DND-41 (cell line): ENCODE results near the gene IRX5.

Experiments
- ATAC-seq: fragments of 200-7000 bp; cut with Tn5 transposase; 3 replicates; pipeline ENCODE4 v1.9.1; 2021; ENCODE audit warnings: low read depth; ENCODE audit not compliant: insufficient read depth
- DNase-seq: peaks from one replicate; pipeline ENCODE4 v3.0.0-alpha.2; 2020
- H2AFZ ChIP-seq: 2 replicates; pipeline ENCODE4 v1.6.0; 2012; ENCODE audit warnings: low read depth, low read length
- H3K27ac ChIP-seq: 2 replicates; pipeline ENCODE4 v1.5.1; 2012; ENCODE audit warnings: low read length, inconsistent platforms
- H3K27me3 ChIP-seq: fragments of 200-600 bp; sonication (generic); 2 replicates; pipeline ENCODE4 v1.6.0; 2012; ENCODE audit warnings: low read length, mild to moderate bottlenecking, inconsistent platforms; ENCODE audit not compliant: insufficient read depth, poor library complexity
- H3K36me3 ChIP-seq: 2 replicates; pipeline ENCODE4 v1.5.1; 2012; ENCODE audit warnings: low read length, inconsistent platforms; ENCODE audit not compliant: insufficient read depth
- H3K4me1 ChIP-seq: 2 replicates; pipeline ENCODE4 v1.5.1; 2012; ENCODE audit warnings: mild to moderate bottlenecking, low read length; ENCODE audit not compliant: insufficient read depth
- H3K4me2 ChIP-seq: 2 replicates; pipeline ENCODE4 v1.6.0; 2012; ENCODE audit warnings: mild to moderate bottlenecking, moderate library complexity, low read length, inconsistent platforms; ENCODE audit not compliant: insufficient read depth
- H3K4me3 ChIP-seq, 2 experiments: fragments of 200-600 bp in 1 of 2; shearing (Covaris generic) in 1 of 2; 2 replicates each; pipeline ENCODE4 v1.5.1; 2012 to 2016; ENCODE audit warnings: inconsistent platforms in 2 of 2, low read length in 2 of 2, mild to moderate bottlenecking in 2 of 2, low read depth in 1 of 2, moderate library complexity in 1 of 2
- H3K79me2 ChIP-seq: 2 replicates; pipeline ENCODE4 v1.6.0; 2012; ENCODE audit warnings: low read length, inconsistent platforms; ENCODE audit not compliant: insufficient read depth
- H3K9ac ChIP-seq: 2 replicates; pipeline ENCODE4 v1.6.0; 2012; ENCODE audit warnings: low read depth, mild to moderate bottlenecking, inconsistent platforms, low read length, moderate library complexity
- H3K9me3 ChIP-seq: 2 replicates; pipeline ENCODE4 v1.5.1; 2012; ENCODE audit warnings: low read length, moderate library complexity, mild to moderate bottlenecking, inconsistent platforms; ENCODE audit not compliant: insufficient read depth, severe bottlenecking
- H4K20me1 ChIP-seq: 2 replicates; pipeline ENCODE4 v1.6.0; 2012; ENCODE audit warnings: low read length; ENCODE audit not compliant: insufficient read depth
- EZH2 ChIP-seq: IDR thresholded peaks from 3 replicates; pipeline ENCODE4 v1.6.1; 2012; ENCODE audit warnings: borderline replicate concordance, low read depth, mild to moderate bottlenecking, moderate library complexity, low read length, inconsistent platforms; ENCODE audit not compliant: severe bottlenecking
- TF ChIP-seq, protein P1 (sequence below): IDR thresholded peaks from 2 replicates; pipeline ENCODE4 v1.5.1; 2012; ENCODE audit warnings: borderline replicate concordance, low read length, moderate library complexity, mild to moderate bottlenecking; ENCODE audit not compliant: poor library complexity, severe bottlenecking; ENCODE audit errors: extremely low read depth

Gene IRX5

DNA sequence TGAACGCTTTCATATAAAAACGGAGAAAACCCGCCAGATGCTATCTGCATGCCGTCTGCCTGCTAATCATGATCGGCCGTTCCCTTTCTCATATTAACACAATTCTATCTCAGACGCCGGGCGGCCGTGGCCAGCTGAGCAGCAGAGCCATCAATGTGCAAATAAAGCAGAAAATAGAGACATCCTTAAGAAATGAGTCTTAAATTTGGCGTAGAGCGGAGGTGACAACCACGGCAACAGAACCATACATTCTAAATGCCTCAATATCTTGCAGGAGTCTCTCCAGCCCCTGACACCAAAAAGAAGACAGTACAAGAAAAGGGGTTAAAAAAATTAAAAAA, 2.7 kb upstream of the IRX5 start:
- H3K27me3 ChIP-seq: no peaks in the 10 kb centered on the region
- peak overlapping the region; percentile 99 for H3K9ac ChIP-seq
- H3K79me2 ChIP-seq: peaks cover 88% of the 10 kb centered on the region
- peak overlapping the region; percentile 84 to 85 for H3K4me3 ChIP-seq
- peaks cover 26% of the 10 kb centered on the region for H4K20me1 ChIP-seq
- peak overlapping the region; percentile 99 for H3K27ac ChIP-seq
- peak overlapping the region; percentile 71 for H3K4me2 ChIP-seq
- peaks cover 48% of the 10 kb centered on the region for H3K4me1 ChIP-seq
- H2AFZ ChIP-seq: peak overlapping the region; percentile 67
- no peak for TF ChIP-seq EZH2
- TF ChIP-seq, protein P1, sequence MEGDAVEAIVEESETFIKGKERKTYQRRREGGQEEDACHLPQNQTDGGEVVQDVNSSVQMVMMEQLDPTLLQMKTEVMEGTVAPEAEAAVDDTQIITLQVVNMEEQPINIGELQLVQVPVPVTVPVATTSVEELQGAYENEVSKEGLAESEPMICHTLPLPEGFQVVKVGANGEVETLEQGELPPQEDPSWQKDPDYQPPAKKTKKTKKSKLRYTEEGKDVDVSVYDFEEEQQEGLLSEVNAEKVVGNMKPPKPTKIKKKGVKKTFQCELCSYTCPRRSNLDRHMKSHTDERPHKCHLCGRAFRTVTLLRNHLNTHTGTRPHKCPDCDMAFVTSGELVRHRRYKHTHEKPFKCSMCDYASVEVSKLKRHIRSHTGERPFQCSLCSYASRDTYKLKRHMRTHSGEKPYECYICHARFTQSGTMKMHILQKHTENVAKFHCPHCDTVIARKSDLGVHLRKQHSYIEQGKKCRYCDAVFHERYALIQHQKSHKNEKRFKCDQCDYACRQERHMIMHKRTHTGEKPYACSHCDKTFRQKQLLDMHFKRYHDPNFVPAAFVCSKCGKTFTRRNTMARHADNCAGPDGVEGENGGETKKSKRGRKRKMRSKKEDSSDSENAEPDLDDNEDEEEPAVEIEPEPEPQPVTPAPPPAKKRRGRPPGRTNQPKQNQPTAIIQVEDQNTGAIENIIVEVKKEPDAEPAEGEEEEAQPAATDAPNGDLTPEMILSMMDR: no peak
- H3K36me3 ChIP-seq: peaks cover 25% of the 10 kb centered on the region
- no peaks in the 10 kb centered on the region for H3K9me3 ChIP-seq
- ATAC-seq (no peak), DNase-seq (peak; percentile 54)

DNA sequence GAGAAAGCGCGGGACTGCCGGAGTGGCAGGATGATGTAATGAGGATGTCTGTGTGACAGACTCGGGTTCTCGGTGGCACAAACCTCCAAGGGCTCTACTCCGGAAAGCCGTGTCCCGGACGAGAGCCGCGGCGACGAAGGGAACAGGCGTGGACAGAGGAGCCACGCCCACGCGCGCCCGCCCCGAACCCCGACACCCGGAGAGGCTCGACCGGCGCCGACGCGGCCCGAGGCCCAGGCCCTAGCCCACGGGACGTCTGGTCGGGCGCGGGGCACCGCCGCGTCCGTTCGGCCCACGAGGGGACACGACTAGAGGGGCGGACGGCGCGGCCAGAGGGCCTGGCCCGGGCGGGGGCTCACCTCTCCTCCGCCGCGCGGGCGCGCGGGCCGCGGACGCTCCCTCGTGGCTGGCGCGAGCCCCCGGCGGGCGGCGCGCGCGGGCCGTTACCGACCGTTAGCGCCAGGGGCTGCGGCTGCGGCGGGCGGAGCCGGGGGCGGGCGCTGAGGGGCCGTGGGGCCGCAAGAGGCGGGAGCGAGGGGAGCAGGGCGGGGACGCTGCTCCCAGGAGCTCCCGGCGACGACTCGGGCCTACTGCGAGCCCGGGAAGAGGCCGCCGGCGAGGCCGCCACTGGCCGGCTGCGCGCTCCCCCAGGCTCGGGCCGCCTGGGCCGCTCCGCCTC, 2.1 kb upstream of the IRX5 start:
- Histone ChIP-seq H3K27ac (peak overlapping the region; percentile 99), H3K4me1 (peaks cover 48% of the 10 kb centered on the region), H3K9ac (peak overlapping the region; percentile 99), H3K9me3 (no peaks in the 10 kb centered on the region), H3K27me3 (no peaks in the 10 kb centered on the region), H4K20me1 (peaks cover 28% of the 10 kb centered on the region), H2AFZ (peak overlapping the region; percentile 72), H3K4me3 (peak overlapping the region; percentile 37 to 85; a peak in 3 of 4 replicates), H3K4me2 (peak overlapping the region; percentile 71), H3K36me3 (peaks cover 25% of the 10 kb centered on the region), H3K79me2 (peaks cover 88% of the 10 kb centered on the region)
- peak; percentile 51 for ATAC-seq
- DNase-seq: peak; percentile 88
- TF ChIP-seq, protein P1: no peak
- no peak for TF ChIP-seq EZH2

DNA sequence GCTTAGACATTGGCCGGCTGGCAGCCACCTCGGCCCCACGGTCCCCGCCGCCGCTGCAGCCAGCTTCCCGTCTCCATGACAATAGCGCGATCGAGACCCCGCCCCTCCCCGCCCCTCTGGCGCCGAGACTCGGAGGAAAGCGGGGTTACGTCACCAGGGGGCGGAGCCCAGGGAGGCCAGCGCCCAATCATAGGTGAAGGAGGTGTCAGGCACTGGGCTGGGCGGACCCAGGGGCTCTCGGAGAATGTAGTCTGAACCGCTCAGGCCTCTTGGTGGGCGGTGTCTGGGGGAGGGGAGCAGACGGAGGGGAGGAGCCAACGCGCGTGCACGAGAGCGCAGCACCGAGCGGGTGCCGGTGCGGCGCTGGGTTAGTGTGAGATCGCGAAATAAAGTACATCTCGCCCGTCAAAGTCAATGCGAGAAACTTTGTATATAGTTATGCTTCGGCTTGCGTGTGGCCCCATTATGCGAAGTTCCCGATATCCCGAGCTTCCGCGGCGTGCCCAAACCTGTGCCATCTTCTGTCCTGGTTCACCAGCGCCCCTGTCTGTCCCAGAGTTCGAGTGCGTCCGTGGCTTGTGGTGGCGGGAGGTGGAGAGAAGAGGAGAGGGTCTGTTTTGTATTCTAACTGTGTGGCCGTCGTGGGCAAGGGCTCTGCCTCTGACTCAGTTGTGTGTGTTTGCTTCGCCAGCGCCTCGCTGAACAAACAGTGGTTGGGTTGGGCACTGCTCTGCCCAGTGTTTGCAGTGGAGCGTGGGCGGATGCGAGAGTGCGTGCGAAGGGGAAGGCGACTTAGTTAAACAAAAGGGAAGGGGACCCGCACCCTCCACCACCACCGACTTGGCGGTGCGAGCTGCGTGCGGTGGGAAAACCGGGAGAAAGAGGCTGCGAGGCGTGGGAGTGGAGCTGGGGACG, 1.3 kb upstream of the IRX5 start:
- peak overlapping the region; percentile 67 to 85 for H3K4me3 ChIP-seq
- ATAC-seq (peak; percentile 75), DNase-seq (peak; percentile 100)
- peak overlapping the region; percentile 74 for H3K4me2 ChIP-seq
- H3K79me2 ChIP-seq: peaks cover 88% of the 10 kb centered on the region
- peak overlapping the region; percentile 99 for H3K9ac ChIP-seq
- H3K27ac ChIP-seq: peak overlapping the region; percentile 99
- H4K20me1 ChIP-seq: peaks cover 31% of the 10 kb centered on the region
- H3K9me3 ChIP-seq: no peaks in the 10 kb centered on the region
- peaks cover 24% of the 10 kb centered on the region for H3K36me3 ChIP-seq
- peak overlapping the region; percentile 74 for H2AFZ ChIP-seq
- peaks cover 46% of the 10 kb centered on the region for H3K4me1 ChIP-seq
- TF ChIP-seq, protein P1: peak; percentile 58
- TF ChIP-seq EZH2: no peak
- H3K27me3 ChIP-seq: no peaks in the 10 kb centered on the region
